GM21528 (cell line): ENCODE measurements around the gene TBC1D4.
"Not testable (repeated sequence)": the region's sequence is repeated elsewhere in the genome, so short reads cannot be mapped to it uniquely, and the experiment has no call there.

Experiments used
- ATAC-seq: cut with Tn5 transposase; IDR thresholded peaks from one replicate; pipeline ENCODE4 v1.9.1; 2021; ENCODE audit warnings: mild to moderate bottlenecking, moderate library complexity; ENCODE audit not compliant: unreplicated experiment, low FRiP score

TBC1D4 gene

DNA sequence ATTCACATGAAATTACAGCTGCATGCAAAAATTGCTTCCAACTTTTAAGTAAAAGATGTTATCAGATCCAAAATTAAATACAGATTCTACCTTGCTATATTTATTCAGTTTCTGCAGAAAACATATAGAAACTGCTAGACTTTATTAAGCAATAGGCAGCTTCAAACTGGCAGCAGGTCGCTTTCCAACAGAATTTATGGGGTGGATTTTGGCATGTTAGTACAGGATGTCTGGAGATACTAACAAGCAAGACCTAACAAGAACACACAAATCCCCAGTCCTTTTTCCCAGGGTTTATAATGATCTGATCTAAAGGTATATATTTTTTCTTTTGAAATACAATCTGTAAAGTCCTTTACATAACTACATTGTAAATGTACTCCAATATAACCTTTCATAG is 27.5 kb downstream of the TBC1D4 start:
- no peak for ATAC-seq

DNA sequence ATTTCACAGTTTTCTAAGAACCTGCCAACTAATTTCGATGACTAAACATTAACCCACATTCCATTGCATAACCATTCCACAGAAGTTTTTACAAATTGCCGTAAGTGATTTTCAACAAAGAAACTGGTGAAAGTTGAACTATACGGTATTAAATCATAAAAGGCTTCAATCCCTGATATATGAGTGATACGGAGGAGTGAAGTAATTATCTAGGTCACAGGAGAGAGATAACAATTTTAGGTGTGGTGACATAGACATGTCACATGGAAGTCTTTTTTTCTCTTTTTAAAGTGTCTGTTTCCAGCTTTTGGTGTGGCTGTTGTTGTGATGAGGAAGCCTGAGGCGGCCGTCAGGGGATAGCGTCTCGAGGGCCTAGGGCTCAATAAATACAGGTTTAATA is 29.4 kb downstream of the TBC1D4 start:
- no peak for ATAC-seq

- no peak for ATAC-seq
Observed at GRCh38 chr13:75447493-75447892, 34.5 kb downstream of the TBC1D4 start.

DNA sequence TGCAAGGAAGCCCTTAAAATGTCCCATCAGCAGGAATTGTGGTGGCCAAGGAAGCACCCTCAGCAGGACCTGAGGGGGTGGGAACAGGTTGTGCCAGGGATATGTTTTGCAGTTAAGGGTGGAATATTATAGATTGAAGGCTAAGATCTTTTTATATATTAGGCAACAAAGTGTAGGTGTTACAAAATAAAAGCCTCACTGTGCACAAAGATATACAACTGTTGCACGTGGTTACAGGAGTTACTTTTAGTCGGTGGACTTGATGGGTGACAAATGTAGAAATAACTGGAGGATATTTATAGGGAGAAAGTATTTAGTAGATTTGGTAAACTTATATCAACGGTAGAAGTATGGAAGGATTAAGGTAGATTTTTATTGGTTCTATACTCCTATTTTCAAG is 35.1 kb downstream of the TBC1D4 start:
- no peak for ATAC-seq

DNA sequence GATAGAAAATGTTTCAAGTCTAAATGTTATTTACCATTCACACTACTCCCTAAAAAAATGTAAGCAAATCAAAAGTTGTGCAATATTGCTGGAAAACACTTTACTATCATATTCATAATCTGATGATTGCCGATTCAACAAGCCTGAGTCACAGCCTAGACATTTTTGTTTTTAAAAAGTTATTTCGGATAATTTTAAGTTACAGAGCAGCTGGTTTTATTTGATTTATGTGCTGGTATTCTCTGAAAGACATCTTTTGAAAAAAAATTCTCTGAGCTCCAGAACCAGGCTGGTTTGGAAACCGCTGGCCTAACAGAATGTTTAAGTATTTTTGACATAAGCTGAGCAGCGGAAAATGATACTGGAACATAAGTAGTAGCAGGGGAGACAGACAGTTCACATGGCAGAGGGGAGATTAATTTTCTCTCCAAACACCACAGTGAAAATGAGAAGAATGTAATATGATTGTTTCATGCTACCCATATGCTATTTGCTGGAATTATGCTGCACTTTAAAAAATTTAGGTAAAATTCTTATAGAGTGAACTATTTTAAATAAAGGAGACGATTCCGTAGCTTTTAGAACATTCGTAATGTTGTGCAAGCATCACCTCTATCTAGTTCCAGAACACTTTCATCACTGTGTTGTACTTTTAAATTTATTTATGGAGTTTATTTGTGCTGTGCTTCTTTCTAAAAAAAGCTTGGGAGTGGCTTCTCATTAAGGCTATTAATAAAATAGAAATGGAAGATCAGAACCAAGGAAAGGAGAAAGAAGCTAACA is 36.1 kb downstream of the TBC1D4 start:
- no peak for ATAC-seq

GRCh38 chr13:75444016-75444415 is 38.0 kb downstream of the TBC1D4 start:
- no peak for ATAC-seq

GRCh38 chr13:75443356-75443958 is 38.5 kb downstream of the TBC1D4 start:
- no peak for ATAC-seq

GRCh38 chr13:75442736-75443234 is 39.2 kb downstream of the TBC1D4 start:
- no peak for ATAC-seq

- ATAC-seq: no peak
Observed at GRCh38 chr13:75440100-75440499, 41.9 kb downstream of the TBC1D4 start.

- ATAC-seq: no peak
Observed at GRCh38 chr13:75437582-75438318, 44.2 kb downstream of the TBC1D4 start.

- ATAC-seq: not testable (repeated sequence)
Observed at GRCh38 chr13:75434126-75434525, 47.8 kb downstream of the TBC1D4 start.

DNA sequence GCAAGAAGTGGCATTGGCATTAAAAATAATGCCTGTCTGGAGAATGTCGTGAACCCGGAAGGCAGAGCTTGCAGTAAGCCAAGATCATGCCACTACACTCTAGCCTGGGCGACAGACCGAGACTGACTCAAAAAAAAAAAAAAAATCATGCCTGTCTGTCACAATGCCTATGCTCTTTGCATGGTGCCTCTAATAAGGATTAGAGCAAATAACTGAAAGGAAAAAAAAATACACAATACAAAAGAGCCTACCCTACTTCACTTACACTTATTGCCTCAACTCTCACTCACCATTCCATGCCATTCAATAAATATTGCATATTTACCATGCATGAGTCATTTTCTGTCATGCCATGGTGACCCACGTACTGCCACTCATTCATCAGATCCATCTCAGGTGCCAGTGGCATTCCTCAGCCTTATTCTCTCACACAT is 49.1 kb downstream of the TBC1D4 start:
- no peak for ATAC-seq

DNA sequence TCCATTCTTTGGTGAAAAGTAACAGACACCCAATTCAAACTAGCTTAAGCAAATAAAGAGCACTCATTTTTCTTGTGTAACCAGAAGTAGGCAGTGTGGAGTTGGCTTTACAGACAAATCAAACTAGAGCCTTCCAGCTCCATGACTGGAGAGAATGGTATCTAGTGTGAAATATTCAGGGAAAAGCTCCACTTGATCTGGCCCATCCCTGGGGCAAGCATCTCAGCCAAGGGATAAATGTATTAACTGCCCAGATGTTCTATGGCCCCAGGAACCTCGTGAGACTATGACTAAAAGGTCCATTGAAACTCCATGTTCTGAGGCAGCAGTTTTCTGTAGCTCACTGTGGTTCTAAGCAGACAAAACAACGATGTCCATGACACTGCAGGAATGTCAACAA is 49.9 kb downstream of the TBC1D4 start:
- no peak for ATAC-seq

DNA sequence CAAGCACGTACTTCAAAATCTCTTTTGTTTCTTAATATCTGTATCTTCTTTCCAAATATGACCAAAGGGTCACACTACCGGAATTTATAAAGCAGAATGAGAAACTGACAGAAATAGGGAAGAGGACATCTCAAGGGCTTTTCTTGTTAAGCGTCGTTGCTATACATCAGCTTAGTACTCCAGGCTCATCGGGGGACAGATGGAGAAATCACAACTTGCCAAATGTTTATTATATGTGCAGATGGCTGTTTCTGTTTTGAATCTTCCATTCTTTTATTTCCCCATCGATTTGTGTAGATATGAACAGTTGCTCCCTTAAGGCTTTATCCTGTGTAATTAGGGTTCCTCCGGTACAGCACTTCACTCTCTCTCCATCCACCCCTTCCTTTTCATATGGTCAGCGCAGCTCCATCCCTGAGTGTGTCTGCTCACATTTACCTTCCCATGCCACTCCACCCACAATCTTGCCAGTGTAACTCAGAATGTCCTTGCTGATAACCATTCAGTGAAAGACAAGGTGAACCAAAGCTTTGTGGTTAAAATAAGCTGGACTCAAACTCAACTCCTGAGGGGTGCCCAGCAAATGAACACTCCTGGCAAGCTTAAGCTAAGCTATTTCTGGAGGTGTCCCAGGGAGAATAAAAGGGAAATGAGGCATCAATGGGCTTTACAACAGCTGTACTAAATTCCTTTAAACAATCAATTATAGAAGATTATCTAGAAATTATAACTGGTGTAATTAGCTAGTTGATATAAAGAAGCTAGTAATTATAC is 51.3 kb downstream of the TBC1D4 start:
- ATAC-seq: no peak

DNA sequence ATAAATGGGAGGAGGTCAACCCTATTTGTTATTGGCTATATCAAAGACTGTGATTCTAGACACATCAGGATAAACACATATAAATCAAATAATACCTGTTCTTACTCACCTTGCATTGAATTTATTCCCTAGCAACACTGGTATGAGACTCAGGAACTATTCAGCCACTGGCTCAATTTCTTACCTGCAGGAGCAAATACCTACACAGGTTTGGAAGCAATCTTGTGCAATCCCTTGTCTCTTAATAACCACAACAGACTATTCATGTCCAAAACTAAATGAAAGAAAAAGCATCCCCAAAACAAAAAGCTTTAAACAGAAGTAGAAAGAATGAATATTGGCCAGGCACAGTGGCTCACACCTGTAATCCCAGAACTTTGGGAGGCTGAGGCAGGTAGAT is 55.5 kb downstream of the TBC1D4 start:
- no peak for ATAC-seq

DNA sequence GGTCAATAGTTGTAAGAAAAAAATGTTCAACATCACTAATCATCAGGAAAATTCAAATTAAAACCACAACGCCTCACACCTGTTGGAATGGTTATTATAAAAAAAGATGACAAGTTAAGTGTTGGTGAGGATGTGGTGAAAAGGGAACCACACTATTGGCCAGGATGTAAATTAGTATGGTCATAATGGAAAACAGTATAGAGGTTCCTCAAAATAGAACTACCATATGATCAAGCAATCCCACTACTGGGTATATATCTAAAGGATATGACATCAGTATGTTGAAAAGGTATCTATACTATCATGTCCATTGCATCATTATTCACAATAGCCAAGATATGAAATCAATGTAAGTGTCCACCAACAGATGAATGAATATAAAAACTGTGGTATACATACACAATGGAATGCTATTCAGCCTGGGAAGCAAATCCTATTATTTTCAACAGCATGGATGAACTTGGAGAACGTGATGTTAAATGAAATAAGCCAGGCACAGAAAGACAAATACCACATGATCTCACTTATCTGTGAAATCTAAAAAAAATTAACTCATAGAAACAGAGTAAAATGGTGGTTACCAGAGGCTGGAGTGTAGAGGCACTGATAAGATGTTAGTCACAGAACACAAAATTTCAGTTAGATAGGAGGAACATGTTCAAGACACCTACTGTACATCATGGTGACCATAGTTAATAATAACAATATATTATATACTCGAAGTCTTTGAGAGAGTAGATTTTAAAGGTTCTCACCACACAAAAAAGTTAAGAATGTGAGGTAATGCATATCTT is 56.6 kb downstream of the TBC1D4 start:
- ATAC-seq: peak; percentile 80

DNA sequence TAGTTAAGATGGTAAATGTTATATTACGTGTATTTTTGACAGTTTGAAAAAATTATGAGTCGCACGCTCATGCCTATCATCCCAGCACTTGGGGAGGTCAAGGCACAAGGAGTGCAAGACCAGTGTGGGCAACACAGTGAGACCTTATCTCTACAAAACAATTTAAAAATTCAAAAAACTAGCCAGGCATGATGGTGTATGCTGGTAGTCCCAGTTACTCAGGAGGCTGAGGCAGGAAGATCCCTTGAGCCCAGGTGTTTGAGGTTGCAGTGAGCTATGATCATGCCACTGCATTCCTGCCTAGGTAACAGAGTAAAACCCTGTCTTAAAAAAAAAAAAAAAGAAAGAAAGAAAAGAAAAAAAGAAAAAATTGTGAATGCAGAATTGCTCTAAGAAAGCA is 58.0 kb downstream of the TBC1D4 start:
- ATAC-seq: no peak

DNA sequence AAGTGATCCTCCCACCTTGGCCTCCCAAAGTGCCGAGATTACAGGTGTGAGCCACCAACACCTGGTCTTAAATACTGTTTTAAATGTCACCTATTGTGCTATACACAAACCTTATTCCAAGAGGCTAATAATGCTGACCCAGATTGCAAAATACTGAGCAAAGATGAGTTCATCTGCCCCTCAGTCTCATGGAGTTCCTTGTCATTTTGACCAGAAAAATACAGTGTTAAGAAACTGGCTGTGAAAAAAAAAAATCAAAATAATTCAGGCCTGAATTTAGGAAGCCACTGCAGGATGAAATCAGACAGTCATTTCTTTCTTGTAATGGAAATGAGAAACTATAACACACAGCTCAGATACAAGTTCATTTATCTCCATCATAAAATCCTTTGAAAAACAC is 59.9 kb downstream of the TBC1D4 start:
- no peak for ATAC-seq

GRCh38 chr13:75421133-75421532 is 60.8 kb downstream of the TBC1D4 start:
- no peak for ATAC-seq

- ATAC-seq: no peak
Observed at GRCh38 chr13:75419656-75420055, 62.3 kb downstream of the TBC1D4 start.
